ENCODE measurements around the gene SHROOM3.

The SHROOM3 gene

DNA sequence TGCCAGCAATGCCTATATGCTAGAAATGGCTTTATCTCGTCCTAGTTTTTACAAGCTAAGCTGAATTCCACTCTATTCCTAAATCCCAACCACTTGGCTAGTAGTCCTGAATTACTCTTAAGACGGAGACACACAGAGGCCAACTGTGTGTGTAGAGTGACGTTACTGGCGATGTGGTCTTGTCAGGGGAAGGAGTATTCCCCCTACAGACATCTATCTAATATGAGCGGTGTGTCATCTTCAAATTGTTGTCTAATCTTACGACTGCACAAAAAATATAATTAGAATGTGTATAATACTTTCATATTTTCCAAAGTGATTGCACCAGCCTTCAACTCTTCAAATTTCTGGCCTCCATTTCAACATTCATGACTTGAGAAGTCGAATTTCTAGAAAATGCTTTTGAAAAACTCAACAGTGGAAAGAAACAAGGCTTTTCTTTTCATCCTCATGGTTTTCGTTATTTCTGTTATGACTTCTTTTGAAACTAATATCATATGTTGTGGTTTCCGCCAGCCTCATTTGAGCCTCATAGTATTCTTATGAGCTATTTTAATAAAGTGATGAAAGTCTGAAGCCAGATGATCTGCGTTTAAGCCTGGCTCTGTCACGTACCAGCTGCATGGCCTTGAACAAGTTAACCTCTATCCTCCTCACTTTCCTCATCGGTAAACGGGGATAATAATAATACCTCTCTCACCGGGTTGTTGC lies 330.6 kb downstream of the SHROOM3 start:
- no peak for TF ChIP-seq ESRRG (CRISPR knock-in tag; IDR thresholded peaks at IDR 0.05)
- no peak for TF ChIP-seq TSHZ2 (CRISPR knock-in tag; IDR thresholded peaks at IDR 0.05)
- no peak for TF ChIP-seq POU6F1 (CRISPR knock-in tag; IDR thresholded peaks at IDR 0.05; ENCODE audit: borderline replicate concordance, low read depth)
- no peak for TF ChIP-seq ZFP3 (CRISPR knock-in tag; IDR thresholded peaks at IDR 0.05)
- TF ChIP-seq BACH2 (CRISPR knock-in tag; IDR thresholded peaks at IDR 0.05; ENCODE audit: borderline replicate concordance): no peak
- no peak for ATAC-seq

GRCh38 chr4:76767983-76768382 lies 333.0 kb downstream of the SHROOM3 start:
- ATAC-seq: peak; percentile 74
- TF ChIP-seq ESRRG (CRISPR knock-in tag; IDR thresholded peaks at IDR 0.05) (no peak), PPARA (CRISPR knock-in tag; IDR thresholded peaks at IDR 0.05; ENCODE audit: borderline replicate concordance) (no peak), ISL1 (CRISPR knock-in tag; IDR thresholded peaks at IDR 0.05) (peak; percentile 58)

DNA sequence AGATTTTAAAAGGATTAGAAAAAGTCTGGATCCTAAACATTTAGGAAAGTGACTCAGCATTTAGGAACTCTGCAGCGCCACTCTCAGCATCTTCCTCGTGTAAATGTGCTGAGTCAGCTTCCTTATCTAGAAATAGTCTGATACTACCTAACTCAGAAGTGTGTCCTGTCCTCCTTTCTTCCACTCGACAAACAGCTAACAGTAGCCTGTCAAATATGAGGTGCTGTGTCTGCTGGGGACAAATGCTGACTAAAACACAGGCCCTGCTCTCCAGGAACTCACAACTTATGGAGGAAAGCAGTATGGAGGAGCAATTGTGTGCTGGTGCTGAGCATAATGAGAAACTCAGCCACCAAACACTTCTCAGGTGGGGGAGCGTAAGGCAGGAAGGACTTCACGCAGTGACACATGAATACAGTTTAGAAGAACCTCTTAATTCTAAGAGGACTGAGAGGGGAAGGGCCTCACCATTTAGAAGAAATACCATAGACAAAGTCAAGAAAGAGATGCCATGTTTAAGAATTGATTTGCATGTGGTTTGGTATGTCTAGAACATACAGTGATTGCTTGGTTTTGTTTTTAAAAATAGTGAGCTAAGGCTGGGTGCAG lies 337.6 kb downstream of the SHROOM3 start:
- TF ChIP-seq PATZ1 (CRISPR knock-in tag; IDR thresholded peaks at IDR 0.05; ENCODE audit: borderline replicate concordance) (no peak), SNAI2 (CRISPR knock-in tag; IDR thresholded peaks at IDR 0.05) (no peak), ZNF8 (CRISPR knock-in tag; IDR thresholded peaks at IDR 0.05) (no peak), BACH2 (CRISPR knock-in tag; IDR thresholded peaks at IDR 0.05; ENCODE audit: borderline replicate concordance) (no peak), PPARA (CRISPR knock-in tag; IDR thresholded peaks at IDR 0.05; ENCODE audit: borderline replicate concordance) (no peak), TOX (CRISPR knock-in tag; IDR thresholded peaks at IDR 0.05; ENCODE audit: borderline replicate concordance) (no peak), ARNTL (CRISPR knock-in tag; IDR thresholded peaks at IDR 0.05; ENCODE audit: borderline replicate concordance, low read depth) (no peak), ESRRG (CRISPR knock-in tag; IDR thresholded peaks at IDR 0.05) (no peak), ZFP30 (CRISPR knock-in tag; IDR thresholded peaks at IDR 0.05) (no peak), ZNF565 (CRISPR knock-in tag; conservative IDR thresholded peaks at IDR 0.05; ENCODE audit: low read depth) (no peak), POU6F1 (CRISPR knock-in tag; IDR thresholded peaks at IDR 0.05; ENCODE audit: borderline replicate concordance, low read depth) (no peak), GLIS3 (CRISPR knock-in tag; IDR thresholded peaks at IDR 0.05) (no peak), TSHZ2 (CRISPR knock-in tag; IDR thresholded peaks at IDR 0.05) (no peak), ZFP3 (CRISPR knock-in tag; IDR thresholded peaks at IDR 0.05) (no peak)
- TF ChIP-seq, protein P1, sequence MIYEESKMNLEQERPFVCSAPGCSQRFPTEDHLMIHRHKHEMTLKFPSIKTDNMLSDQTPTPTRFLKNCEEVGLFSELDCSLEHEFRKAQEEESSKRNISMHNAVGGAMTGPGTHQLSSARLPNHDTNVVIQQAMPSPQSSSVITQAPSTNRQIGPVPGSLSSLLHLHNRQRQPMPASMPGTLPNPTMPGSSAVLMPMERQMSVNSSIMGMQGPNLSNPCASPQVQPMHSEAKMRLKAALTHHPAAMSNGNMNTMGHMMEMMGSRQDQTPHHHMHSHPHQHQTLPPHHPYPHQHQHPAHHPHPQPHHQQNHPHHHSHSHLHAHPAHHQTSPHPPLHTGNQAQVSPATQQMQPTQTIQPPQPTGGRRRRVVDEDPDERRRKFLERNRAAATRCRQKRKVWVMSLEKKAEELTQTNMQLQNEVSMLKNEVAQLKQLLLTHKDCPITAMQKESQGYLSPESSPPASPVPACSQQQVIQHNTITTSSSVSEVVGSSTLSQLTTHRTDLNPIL (CRISPR knock-in tag; IDR thresholded peaks at IDR 0.05; ENCODE audit: low read depth): no peak
- ATAC-seq: peak; percentile 56
